GM18951 (cell line): ENCODE results near the gene LILRB5.
"Not testable (repeated sequence)": the region's sequence is repeated elsewhere in the genome, so short reads cannot be mapped to it uniquely, and the experiment has no call there.

Experiments used
- POLR2A ChIP-seq: IDR thresholded peaks from 4 replicates; pipeline ENCODE4 v1.6.1; 2011; ENCODE audit warnings: mild to moderate bottlenecking; ENCODE audit not compliant: insufficient read length, insufficient read depth; ENCODE audit errors: extremely low read depth
- in situ Hi-C: fragments of 300-500 bp; cut with MboI; formaldehyde crosslinking; loops from one replicate; pipeline ENCODE4 v1.12.0; 2022; ENCODE audit warnings: low sequenced_read_pairs, mixed read lengths, inconsistent platforms; ENCODE audit not compliant: unreplicated experiment

LILRB5 gene

GRCh38 chr19:54233941-54234340, 23.1 kb downstream of the LILRB5 start:
- TF ChIP-seq POLR2A: no peak
- in situ Hi-C loops: loop anchor here (10.0 kb wide), 1 partner anchor 59 kb away; the partner anchor contains the start of gene TMC4

GRCh38 chr19:54231077-54231931, 25.8 kb downstream of the LILRB5 start:
- in situ Hi-C loops: loop anchor here (10.0 kb wide), 1 partner anchor 57 kb away; the partner anchor contains the start of gene TMC4
- TF ChIP-seq POLR2A: no peak

GRCh38 chr19:54230031-54230430, 27.0 kb downstream of the LILRB5 start:
- in situ Hi-C loops: loop anchor here (10.0 kb wide), 1 partner anchor 55 kb away; the partner anchor contains the start of gene TMC4
- no peak for TF ChIP-seq POLR2A

GRCh38 chr19:54229146-54229545, 27.9 kb downstream of the LILRB5 start:
- no peak for TF ChIP-seq POLR2A
- in situ Hi-C loops: no loop called here

GRCh38 chr19:54224619-54225018, 32.5 kb downstream of the LILRB5 start:
- in situ Hi-C loops: not testable (repeated sequence)

GRCh38 chr19:54223937-54224281, 33.2 kb downstream of the LILRB5 start:
- in situ Hi-C loops: not testable (repeated sequence)

- in situ Hi-C loops: not testable (repeated sequence)
These were observed 33.7 kb downstream of the LILRB5 start for GRCh38 chr19:54223277-54223936.

- in situ Hi-C loops: not testable (repeated sequence)
These were observed 34.4 kb downstream of the LILRB5 start, which contains the start of gene LILRB3 for GRCh38 chr19:54222474-54223276. LILRB3 (minus strand) TSS chr19:54223007; CDS start chr19:54222976, 31 bp downstream.

GRCh38 chr19:54221947-54222346, 35.1 kb downstream of the LILRB5 start:
- in situ Hi-C loops: not testable (repeated sequence)

- in situ Hi-C loops: not testable (repeated sequence)
These were observed 37.4 kb downstream of the LILRB5 start for GRCh38 chr19:54219702-54220101.

- no peak for TF ChIP-seq POLR2A
- in situ Hi-C loops: no loop called here
These were observed 38.0 kb downstream of the LILRB5 start for GRCh38 chr19:54218960-54219661.

GRCh38 chr19:54218259-54218658, 38.8 kb downstream of the LILRB5 start:
- in situ Hi-C loops: no loop called here
- no peak for TF ChIP-seq POLR2A

- in situ Hi-C loops: not testable (repeated sequence)
These were observed 39.4 kb downstream of the LILRB5 start for GRCh38 chr19:54217517-54218247.
